GF-D8 (cell line): ENCODE data around the gene KIF6.
"Not testable (repeated sequence)": the region's sequence is repeated elsewhere in the genome, so short reads cannot be mapped to it uniquely, and the experiment has no call there.

ENCODE experiments used
- DNase-seq: peaks from one replicate; lab custom pipeline; 2025; lab: John Stamatoyannopoulos, UW

The KIF6 gene

GRCh38 chr6:39286596-39286995, 438.6 kb downstream of the KIF6 start:
- not testable (repeated sequence) for DNase-seq

- no peak for DNase-seq
These were observed 442.4 kb downstream of the KIF6 start for GRCh38 chr6:39282774-39283173.

- no peak for DNase-seq
These were observed 443.8 kb downstream of the KIF6 start for GRCh38 chr6:39281312-39281980.

DNA sequence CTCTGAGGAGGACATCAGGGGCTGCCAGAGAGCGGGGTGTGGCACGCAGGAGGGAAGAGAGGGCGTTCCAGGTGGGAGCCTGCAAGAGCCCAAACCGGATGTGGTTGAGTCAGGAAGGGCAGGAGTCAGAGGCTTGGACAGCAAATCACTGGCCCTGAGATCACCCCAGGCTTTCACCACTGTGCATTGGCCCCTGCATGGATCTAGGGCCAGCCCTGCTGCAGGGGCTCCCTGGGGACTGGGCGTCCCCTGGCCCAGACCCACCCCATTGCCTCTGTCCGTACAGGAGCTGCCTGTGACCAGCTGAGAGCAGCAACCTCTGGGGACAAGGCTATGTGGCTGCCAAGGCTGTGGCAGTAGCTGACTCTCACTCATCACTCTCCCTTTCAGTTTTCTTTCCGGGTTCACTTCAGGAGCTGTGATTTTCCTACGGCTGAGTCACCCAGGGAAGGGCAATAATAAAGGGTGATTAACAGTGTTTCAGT, 444.9 kb downstream of the KIF6 start:
- no peak for DNase-seq
